Retinal pigment epithelial cell (primary cell): ENCODE measurements around the gene ASB1.

ENCODE experiments used
- DNase-seq: peaks from one replicate; pipeline ENCODE4 v3.0.0-alpha.2; 2010; ENCODE audit warnings: low read depth
- H3K4me3 ChIP-seq: 2 replicates; pipeline ENCODE4 v1.5.1; 2011; ENCODE audit warnings: mild to moderate bottlenecking, low read length, control low read depth, moderate library complexity
- TF ChIP-seq, protein P1 (sequence below): conservative IDR thresholded peaks from 2 replicates; pipeline ENCODE4 v1.5.1; 2011; ENCODE audit warnings: low read depth, low read length, control low read depth, inconsistent platforms

Gene ASB1

DNA sequence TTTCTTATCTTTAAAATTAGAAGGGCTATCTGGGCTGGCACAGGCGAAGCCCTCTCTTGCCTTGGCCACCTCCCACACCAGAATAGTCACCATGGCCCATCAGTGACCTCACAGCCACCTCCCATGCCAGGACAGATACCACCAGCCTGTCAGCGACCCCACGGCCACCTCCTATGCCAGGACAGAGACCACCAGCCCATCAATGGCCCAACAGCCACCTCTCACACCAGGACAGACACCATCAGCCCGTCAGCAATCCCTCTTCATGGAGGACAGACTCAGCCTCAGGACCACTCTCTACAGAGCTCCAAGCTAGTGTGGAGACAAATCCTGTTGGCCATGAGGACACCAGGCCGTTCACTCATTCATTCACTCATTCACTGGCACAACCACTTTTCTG, 74.6 kb downstream of the ASB1 start:
- TF ChIP-seq, protein P1, sequence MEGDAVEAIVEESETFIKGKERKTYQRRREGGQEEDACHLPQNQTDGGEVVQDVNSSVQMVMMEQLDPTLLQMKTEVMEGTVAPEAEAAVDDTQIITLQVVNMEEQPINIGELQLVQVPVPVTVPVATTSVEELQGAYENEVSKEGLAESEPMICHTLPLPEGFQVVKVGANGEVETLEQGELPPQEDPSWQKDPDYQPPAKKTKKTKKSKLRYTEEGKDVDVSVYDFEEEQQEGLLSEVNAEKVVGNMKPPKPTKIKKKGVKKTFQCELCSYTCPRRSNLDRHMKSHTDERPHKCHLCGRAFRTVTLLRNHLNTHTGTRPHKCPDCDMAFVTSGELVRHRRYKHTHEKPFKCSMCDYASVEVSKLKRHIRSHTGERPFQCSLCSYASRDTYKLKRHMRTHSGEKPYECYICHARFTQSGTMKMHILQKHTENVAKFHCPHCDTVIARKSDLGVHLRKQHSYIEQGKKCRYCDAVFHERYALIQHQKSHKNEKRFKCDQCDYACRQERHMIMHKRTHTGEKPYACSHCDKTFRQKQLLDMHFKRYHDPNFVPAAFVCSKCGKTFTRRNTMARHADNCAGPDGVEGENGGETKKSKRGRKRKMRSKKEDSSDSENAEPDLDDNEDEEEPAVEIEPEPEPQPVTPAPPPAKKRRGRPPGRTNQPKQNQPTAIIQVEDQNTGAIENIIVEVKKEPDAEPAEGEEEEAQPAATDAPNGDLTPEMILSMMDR, result no peak
- DNase-seq, result no peak
- H3K4me3 ChIP-seq, result no peak overlapping the region
